Skeletal muscle satellite cell (primary cell): ENCODE data around the gene EMC8.

Experiments used
- H3K27me3 ChIP-seq: 2 replicates; pipeline ENCODE4 v1.7.0; 2013; ENCODE audit warnings: low read length; ENCODE audit not compliant: control insufficient read depth, insufficient read depth
- H3K36me3 ChIP-seq: 2 replicates; pipeline ENCODE4 v1.7.0; 2013; ENCODE audit warnings: mild to moderate bottlenecking, control low read depth, low read length; ENCODE audit not compliant: insufficient read depth
- H3K4me1 ChIP-seq: 2 replicates; pipeline ENCODE4 v1.7.0; 2013; ENCODE audit warnings: low read length; ENCODE audit not compliant: control insufficient read depth, insufficient read depth
- H3K4me2 ChIP-seq: 2 replicates; pipeline ENCODE4 v1.7.0; 2013; ENCODE audit warnings: mild to moderate bottlenecking, low read length
- H3K4me3 ChIP-seq: 2 replicates; pipeline ENCODE4 v1.7.0; 2013; ENCODE audit warnings: low read length
- H3K9ac ChIP-seq: 2 replicates; pipeline ENCODE4 v1.7.0; 2013; ENCODE audit warnings: mild to moderate bottlenecking, low read depth, low read length, moderate library complexity
- H3K9me3 ChIP-seq: replicated peaks from 2 replicates; pipeline ENCODE4 v1.7.0; 2013; ENCODE audit warnings: mild to moderate bottlenecking, control low read depth, low read length

EMC8 gene

DNA sequence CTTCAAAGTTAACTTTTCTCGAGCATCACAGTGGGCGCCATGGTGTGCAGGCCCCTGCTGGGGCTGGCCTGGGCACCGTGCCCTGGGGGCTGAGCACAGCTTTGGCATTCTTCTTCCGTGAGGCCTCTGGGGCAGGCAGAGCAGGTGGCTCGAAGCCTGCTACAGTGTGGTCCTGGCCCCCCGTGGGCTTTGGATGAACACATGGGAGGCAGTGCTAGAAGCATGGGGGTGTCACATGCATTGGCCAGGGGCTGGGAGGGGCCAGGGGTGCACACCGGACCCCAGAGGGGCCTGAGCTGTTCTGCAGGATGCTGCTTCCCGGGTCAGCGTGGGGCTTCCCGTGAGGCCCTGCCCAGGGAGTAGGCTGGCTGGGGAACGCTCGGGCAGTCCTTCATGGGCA lies 36.4 kb downstream of the EMC8 start:
- Histone ChIP-seq H3K27me3 (peaks cover 40% of the 10 kb centered on the region), H3K36me3 (no peaks in the 10 kb centered on the region), H3K4me3 (no peak overlapping the region), H3K9me3 (no peaks in the 10 kb centered on the region), H3K4me1 (peaks cover 14% of the 10 kb centered on the region), H3K4me2 (no peak overlapping the region), H3K9ac (no peak overlapping the region)

DNA sequence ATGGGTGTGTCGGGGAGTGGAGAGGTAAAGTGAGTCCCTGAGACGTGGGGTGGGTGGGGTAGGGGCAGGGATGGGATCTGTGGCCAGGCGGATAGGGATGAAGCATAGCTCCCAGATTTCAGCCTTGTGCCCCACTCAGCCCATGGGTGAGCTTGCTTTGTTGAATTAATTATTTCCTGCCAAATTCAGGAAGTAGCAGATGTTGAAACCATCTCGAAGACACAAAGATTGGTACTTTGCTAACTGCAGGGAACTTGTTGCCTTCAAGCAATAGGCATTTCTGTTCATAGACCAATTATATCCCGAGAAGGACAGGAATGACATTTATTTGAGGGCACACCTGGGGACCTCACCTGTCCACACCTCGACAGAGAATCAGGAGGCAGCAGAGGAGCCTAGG lies 37.5 kb downstream of the EMC8 start:
- H3K9ac ChIP-seq = no peak overlapping the region
- peaks cover 16% of the 10 kb centered on the region for H3K4me1 ChIP-seq
- H3K36me3 ChIP-seq = no peaks in the 10 kb centered on the region
- peaks cover 40% of the 10 kb centered on the region for H3K27me3 ChIP-seq
- no peak overlapping the region for H3K4me2 ChIP-seq
- no peaks in the 10 kb centered on the region for H3K9me3 ChIP-seq
- H3K4me3 ChIP-seq = no peak overlapping the region

DNA sequence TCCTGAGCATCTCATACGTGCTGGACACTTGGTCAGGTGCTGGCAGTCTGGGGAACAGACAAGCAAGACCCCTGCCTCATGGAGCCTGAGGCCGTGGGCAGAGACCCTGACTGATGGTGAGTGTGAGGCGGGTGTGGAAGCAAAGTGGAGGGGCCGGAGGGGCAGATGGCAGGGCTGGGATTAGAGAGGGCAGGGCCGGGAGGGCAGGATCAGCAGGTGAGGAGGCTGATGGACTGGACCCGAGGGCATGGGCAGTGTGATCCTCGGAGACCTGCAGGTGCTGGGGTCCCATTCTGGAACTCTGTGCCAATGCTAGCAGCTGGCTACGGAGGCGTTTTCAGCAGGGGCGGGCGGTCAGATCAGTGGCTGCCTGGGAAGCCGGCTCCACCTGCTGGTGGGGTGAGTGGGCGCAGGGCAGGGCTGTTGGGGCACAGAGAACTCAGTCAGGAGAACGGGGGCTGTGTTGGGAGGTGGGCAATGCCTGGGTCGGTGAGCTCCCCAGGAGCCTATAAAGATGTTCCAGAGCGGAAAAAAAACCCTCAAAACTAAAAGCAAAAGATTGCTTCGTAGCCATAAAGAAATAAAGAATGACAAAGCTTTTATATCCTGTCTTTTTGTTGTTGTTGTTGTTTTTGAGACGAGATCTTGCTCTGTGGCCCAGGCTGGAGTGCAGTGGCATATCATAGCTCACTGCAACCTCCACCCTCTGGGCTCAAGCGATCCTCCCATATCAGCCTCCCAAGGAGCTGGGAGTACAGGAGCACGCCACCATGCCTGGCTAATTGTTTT lies 39.5 kb downstream of the EMC8 start:
- peaks cover 22% of the 10 kb centered on the region for H3K4me1 ChIP-seq
- H3K27me3 ChIP-seq = peaks cover 37% of the 10 kb centered on the region
- no peak overlapping the region for H3K9ac ChIP-seq
- H3K36me3 ChIP-seq = no peaks in the 10 kb centered on the region
- H3K9me3 ChIP-seq = no peaks in the 10 kb centered on the region
- H3K4me3 ChIP-seq = no peak overlapping the region
- no peak overlapping the region for H3K4me2 ChIP-seq

DNA sequence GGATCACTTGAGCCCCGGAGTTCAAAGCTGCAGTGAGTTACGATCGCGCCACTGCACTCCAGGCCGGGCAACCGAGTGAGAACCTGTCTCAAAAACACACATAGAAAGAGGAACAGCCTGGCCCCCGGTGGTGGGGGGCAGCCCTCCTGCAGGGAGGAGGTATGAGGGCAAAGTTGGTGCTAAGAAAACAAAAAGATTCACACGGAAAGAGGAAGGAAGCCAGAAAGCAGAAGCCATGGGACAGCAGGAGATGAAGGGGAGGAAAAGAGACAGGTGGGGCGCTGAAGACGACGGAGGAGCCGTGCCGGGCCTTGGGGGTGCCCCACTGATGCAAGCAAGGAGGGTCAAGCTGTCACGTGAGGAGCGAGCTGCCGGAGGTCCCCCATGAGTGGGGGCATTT lies 40.2 kb downstream of the EMC8 start:
- Histone ChIP-seq H3K4me1 (peaks cover 22% of the 10 kb centered on the region), H3K9ac (no peak overlapping the region), H3K27me3 (peaks cover 39% of the 10 kb centered on the region)

DNA sequence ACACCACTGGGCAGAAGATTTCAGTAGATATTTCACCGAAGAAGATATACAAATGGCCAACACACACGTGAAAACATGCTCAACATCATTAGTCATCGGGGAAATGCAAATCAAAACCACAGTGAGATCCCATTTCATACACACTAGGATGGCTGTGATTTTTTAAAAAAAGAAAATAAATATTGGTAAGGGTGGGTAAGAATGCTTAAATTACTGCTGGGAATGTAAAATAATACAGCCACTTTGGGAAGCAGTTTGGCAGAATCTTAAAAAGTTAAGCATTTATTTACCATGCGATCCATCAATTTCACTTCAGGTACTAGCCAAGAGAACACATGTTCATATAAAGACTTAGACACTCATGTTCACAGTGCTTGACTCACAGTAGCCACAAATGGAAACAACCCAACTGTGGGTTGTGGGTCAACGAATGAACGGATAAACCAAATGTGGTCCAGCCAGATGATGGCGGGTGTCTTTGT lies 42.0 kb downstream of the EMC8 start:
- Histone ChIP-seq H3K27me3 (peaks cover 32% of the 10 kb centered on the region), H3K9me3 (no peaks in the 10 kb centered on the region), H3K4me1 (peaks cover 33% of the 10 kb centered on the region), H3K9ac (no peak overlapping the region), H3K4me2 (peak overlapping the region; percentile 37), H3K36me3 (no peaks in the 10 kb centered on the region), H3K4me3 (no peak overlapping the region)

More for the DNA sequence above, 40.2 kb downstream of the EMC8 start:
- H3K36me3 ChIP-seq = no peaks in the 10 kb centered on the region
- H3K4me2 ChIP-seq = no peak overlapping the region
- H3K4me3 ChIP-seq = no peak overlapping the region
- H3K9me3 ChIP-seq = no peaks in the 10 kb centered on the region

DNA sequence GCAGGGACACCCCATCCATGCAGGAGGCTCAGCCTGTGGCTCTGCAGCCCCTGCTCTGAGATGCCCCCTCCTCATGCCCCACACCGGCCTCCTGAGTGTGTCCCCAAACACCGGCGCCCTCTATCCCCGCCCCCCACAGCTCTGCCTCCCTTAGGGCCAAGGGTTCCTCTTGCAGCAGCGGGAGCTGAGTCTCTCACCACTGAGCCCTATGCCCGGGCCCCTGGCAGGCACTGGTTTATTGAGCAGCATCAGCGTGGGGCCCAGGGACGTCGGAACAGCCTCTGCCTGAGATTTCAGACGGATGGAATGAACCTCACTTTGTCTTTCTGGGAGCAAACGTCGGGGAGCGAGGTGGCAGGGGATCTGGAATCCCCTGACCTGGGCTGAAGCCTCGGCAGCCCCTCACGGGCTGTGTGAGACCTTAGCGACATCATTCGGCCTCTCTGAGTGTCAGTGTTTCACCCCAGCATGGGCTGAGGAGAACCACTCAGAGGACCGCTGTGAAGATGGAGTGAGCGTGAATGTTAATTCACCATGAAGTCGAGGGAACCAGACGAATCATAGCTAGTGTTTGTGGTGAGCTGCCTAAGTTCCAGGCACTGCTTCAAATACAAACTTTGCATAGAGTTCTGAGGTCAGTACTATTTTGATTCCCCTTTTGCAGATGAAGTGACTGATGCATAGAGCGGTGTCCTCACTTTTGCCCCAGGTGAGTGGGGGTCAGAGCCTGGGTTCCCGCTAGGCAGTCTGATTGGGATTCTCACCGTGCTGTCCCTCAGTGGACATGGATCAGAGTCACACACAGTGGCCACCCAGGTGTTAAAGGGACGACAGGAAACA lies 43.2 kb downstream of the EMC8 start:
- H3K4me1 ChIP-seq = peaks cover 45% of the 10 kb centered on the region
- H3K9me3 ChIP-seq = no peaks in the 10 kb centered on the region
- H3K4me2 ChIP-seq = no peak overlapping the region
- no peak overlapping the region for H3K4me3 ChIP-seq
- H3K9ac ChIP-seq = no peak overlapping the region
- H3K27me3 ChIP-seq = peaks cover 31% of the 10 kb centered on the region
- no peaks in the 10 kb centered on the region for H3K36me3 ChIP-seq

DNA sequence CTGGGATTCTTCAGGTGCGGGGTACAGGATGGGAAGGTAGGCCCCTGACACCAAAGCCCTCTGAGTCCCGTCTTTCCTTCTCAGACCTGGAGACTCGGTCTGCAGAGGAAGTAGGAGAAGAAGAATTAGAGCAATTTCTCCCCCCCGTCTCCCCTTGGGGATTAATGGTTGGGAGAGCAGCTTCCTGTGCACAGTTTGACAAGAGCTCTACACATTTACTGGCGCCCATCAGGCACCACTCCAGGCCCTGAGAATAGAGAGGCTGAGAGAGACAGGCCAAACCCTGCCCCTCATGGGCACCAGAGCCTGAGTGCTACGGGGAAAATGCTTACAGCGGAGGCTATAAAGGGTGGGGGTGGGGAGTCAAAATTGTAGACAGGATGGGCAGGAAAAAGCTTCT lies 44.9 kb downstream of the EMC8 start:
- Histone ChIP-seq H3K4me3 (no peak overlapping the region), H3K4me1 (peaks cover 58% of the 10 kb centered on the region), H3K36me3 (no peaks in the 10 kb centered on the region), H3K4me2 (no peak overlapping the region), H3K27me3 (peaks cover 14% of the 10 kb centered on the region), H3K9me3 (no peaks in the 10 kb centered on the region), H3K9ac (no peak overlapping the region)

DNA sequence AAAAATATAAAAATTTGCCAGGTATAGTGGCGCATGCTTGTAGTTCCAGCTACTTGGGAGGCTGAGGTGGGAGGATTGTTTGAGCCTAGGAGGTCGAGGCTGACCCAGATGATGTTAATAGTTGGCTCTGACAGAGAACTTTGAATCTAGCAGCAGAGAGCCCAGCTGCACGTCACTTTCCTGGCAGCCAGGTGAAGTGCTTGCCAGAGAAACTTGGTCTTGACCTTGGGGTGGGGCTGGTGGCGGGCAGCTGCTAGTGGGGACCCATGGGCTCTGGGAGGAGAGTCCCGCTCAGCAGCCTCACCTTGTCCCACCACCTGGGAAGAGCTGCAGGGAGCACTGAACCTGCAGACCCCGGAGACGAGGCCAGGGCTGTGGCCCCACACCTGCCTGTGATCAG lies 45.4 kb downstream of the EMC8 start:
- H3K9ac ChIP-seq = no peak overlapping the region
- peaks cover 13% of the 10 kb centered on the region for H3K27me3 ChIP-seq
- H3K9me3 ChIP-seq = no peaks in the 10 kb centered on the region
- no peak overlapping the region for H3K4me3 ChIP-seq
- no peak overlapping the region for H3K4me2 ChIP-seq
- H3K4me1 ChIP-seq = peaks cover 60% of the 10 kb centered on the region
- no peaks in the 10 kb centered on the region for H3K36me3 ChIP-seq

DNA sequence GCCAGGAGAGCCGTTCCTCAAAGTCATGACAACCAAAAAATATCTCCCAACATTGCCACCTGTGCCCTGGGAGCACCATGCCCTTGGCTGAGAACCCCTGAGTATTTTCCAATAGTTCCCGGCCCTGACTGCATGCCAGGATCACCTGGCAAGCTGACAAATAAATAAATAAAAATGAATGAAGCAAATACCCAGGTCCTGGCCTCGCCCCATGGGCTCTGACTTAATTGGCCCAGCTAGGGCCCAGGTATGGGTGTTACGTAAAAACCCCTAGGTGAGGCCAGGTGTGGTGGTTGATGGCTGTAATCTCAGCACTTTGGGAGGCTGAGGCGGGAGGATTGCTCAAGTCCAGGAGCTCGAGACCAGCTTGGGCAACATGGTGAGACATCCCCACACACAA lies 45.8 kb downstream of the EMC8 start:
- peaks cover 60% of the 10 kb centered on the region for H3K4me1 ChIP-seq
- H3K36me3 ChIP-seq = no peaks in the 10 kb centered on the region
- no peak overlapping the region for H3K4me3 ChIP-seq
- no peak overlapping the region for H3K4me2 ChIP-seq
- no peaks in the 10 kb centered on the region for H3K9me3 ChIP-seq
- peaks cover 13% of the 10 kb centered on the region for H3K27me3 ChIP-seq
- no peak overlapping the region for H3K9ac ChIP-seq

DNA sequence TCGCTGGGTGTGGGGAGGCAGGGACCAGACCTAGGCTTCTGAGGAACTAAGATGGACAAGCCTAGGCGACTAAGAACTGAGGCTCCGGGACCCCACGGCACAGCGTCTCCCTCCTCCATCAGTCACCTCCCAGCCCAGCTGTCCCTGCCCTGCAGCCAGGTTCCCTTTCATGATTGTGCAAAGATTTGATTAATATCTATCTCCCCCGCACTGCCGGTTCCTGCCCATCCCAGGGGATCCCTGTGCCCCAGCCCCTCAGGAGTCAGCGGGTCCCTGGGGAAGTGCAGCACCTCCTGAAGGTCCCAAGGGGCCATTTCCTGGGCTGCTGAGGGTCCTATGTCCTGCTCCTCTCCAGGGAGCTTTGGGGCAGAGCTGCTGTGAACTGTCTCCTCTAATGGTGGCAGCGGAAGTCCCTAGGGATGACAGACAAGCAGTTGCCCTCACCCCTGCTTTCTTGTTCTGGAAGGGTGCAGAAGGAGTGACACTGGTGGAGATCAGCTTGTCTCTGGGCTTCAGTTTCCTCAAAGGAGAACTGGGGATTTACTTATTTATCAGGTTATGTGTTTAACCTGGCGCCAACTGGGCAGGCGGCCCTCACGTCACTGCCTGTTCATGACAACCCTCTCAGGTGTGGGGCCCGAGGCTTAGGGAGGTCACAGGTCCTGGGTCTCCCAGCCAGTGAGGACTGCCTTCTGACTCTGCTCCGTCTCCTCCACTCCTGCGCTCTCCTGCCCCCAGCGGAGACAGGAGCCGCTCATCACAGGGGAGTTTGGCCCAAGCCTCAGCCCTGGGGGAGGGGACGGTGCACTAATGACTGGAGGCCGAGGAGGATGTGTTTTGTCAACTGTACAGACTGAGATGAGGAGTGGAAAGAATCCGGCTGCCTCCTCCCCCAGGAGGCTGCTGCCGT lies 46.6 kb downstream of the EMC8 start:
- Histone ChIP-seq H3K4me2 (peak overlapping the region; percentile 94), H3K36me3 (no peaks in the 10 kb centered on the region), H3K27me3 (peaks cover 13% of the 10 kb centered on the region), H3K9ac (no peak overlapping the region), H3K4me3 (no peak overlapping the region), H3K4me1 (peaks cover 56% of the 10 kb centered on the region), H3K9me3 (no peaks in the 10 kb centered on the region)
